Activated naive CD4-positive, alpha-beta T cell treated with anti-CD3 and anti-CD28 coated beads, Interleukin-2, amount 50 U/mL, for 16 hours (primary cell): ENCODE measurements around the gene IL10RA.
"Not testable (repeated sequence)": the region's sequence is repeated elsewhere in the genome, so short reads cannot be mapped to it uniquely, and the experiment has no call there.

Experiments
- DNase-seq: peaks from one replicate; pipeline ENCODE4 v3.0.0-alpha.2; 2020

Gene IL10RA

DNA sequence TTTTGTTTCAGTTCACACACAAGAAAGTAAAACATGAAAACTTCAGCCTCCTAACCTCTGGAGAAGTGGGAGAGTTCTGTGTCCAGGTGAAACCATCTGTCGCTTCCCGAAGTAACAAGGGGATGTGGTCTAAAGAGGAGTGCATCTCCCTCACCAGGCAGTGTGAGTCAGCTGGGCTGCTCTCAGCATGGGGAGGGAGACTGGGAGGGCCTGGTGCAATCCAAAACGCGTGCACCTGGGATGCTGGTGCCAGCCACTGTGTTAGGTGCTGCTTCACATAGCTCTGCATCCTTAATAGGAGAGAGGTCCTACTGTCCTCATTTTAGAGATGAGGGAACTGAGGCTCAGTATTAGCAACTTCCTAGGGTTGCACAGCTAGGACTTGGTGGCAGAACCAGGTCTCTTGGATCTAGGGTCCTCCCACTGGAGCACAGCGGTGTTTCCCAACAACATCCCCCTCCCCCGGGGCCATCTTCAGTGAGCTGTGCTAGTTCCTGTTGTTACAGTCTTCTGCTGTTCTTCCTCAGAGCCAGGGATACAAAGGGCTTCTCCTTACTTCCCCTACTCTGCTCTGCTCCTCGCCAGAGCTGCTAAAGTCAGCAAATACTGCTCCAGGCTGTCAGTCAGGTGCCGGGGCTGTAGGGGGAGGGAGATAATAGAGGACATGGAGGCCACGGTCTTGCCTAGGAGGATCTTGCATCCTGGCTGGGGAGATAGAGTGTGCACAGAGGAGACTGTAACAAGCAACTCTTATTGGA lies 8.0 kb downstream of the IL10RA start:
- no peak for DNase-seq

DNA sequence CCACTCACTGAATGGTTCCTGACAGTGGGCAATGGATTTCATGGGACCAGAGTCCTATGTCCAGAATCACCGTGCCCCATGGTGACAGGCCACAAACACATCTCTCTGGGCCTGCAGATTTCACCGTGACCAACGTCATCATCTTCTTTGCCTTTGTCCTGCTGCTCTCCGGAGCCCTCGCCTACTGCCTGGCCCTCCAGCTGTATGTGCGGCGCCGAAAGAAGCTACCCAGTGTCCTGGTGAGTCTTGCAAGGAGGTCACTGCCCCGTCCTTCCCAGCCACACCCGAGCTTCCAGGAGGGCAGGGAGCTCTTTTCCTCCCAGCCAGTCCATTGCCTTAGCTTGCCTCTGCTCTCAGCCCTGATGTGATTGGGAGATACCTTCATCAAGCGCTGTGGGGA lies 9.3 kb downstream of the IL10RA start:
- DNase-seq = no peak

DNA sequence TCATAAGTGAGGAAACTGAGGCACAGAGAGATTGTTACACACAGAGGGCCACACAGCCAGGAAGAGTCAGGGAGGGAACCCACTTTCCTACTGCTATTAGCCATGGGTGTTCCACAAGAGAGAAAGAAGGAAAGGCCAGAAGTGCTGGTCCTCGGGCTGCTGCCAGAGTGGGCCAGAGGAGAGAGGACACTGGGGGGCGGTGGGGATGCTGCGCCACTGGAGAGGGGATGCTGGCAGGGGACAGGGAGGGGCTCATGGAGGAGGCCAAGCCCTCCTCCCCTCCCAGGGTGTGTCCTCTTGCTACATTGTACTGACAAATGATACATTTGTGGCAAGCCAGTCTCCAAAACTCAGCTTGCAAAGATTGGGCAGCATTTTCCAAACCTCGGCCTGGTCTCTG lies 9.9 kb downstream of the IL10RA start:
- no peak for DNase-seq

DNA sequence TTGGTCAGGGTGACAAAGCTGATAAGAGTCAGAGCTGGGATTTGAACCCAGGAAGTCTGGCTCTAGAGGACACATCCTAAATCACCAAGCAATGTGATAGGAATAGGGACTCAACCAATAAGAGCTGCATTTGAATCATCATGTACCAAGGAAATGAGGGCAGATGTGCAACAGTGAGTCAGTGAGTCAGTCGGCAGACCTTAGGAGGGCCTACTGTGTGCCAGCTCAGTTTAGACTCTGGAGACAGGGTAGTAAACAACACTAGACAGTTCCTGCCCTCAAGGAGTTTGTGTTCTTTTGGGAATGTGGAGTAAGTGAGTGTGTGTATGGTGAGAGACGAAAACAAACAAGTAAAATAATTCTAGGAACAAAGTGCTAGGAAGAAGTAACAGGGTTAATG lies 11.2 kb downstream of the IL10RA start:
- no peak for DNase-seq

DNA sequence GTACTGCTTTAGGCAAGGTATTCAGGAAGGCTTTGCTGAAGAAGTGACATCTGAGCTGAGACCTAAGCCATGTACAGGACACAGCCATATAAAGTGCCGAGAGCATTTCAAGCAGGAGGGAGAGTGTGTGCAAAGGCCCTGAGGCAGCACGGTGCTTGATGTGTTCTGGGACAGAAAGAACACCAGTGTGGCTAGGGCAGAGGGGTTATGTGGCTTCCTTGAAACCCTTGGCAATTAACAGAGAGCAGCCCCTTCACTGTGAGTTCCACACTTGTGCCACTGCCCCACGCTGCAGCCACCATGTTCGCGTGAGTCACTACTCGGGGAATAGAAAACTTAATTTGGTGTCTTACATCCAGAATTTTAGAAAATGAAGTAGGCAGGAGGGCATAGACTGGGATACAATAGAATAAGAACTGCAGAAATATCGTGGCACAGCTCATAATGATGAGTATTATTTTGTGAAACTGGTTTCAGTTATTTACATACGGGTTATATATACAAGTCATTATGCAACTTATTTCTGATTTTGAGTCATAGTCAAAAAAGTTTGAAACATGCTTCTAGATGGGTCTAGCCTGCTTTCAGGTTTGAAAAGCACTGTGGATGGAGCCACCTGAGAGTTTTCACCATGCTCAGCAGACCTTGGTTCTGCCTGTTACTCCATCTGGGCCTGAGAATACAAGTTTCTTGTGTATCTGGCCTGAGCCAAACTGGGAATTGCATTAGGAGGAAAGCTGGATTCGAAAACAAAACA lies 11.8 kb downstream of the IL10RA start:
- DNase-seq = no peak

DNA sequence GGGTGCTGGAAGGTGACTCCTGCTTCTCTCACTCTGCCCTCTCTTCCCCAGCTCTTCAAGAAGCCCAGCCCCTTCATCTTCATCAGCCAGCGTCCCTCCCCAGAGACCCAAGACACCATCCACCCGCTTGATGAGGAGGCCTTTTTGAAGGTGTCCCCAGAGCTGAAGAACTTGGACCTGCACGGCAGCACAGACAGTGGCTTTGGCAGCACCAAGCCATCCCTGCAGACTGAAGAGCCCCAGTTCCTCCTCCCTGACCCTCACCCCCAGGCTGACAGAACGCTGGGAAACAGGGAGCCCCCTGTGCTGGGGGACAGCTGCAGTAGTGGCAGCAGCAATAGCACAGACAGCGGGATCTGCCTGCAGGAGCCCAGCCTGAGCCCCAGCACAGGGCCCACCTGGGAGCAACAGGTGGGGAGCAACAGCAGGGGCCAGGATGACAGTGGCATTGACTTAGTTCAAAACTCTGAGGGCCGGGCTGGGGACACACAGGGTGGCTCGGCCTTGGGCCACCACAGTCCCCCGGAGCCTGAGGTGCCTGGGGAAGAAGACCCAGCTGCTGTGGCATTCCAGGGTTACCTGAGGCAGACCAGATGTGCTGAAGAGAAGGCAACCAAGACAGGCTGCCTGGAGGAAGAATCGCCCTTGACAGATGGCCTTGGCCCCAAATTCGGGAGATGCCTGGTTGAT lies 12.6 kb downstream of the IL10RA start:
- no peak for DNase-seq

DNA sequence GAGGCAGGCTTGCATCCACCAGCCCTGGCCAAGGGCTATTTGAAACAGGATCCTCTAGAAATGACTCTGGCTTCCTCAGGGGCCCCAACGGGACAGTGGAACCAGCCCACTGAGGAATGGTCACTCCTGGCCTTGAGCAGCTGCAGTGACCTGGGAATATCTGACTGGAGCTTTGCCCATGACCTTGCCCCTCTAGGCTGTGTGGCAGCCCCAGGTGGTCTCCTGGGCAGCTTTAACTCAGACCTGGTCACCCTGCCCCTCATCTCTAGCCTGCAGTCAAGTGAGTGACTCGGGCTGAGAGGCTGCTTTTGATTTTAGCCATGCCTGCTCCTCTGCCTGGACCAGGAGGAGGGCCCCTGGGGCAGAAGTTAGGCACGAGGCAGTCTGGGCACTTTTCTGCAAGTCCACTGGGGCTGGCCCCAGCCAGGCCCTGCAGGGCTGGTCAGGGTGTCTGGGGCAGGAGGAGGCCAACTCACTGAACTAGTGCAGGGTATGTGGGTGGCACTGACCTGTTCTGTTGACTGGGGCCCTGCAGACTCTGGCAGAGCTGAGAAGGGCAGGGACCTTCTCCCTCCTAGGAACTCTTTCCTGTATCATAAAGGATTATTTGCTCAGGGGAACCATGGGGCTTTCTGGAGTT lies 13.3 kb downstream of the IL10RA start:
- no peak for DNase-seq

DNA sequence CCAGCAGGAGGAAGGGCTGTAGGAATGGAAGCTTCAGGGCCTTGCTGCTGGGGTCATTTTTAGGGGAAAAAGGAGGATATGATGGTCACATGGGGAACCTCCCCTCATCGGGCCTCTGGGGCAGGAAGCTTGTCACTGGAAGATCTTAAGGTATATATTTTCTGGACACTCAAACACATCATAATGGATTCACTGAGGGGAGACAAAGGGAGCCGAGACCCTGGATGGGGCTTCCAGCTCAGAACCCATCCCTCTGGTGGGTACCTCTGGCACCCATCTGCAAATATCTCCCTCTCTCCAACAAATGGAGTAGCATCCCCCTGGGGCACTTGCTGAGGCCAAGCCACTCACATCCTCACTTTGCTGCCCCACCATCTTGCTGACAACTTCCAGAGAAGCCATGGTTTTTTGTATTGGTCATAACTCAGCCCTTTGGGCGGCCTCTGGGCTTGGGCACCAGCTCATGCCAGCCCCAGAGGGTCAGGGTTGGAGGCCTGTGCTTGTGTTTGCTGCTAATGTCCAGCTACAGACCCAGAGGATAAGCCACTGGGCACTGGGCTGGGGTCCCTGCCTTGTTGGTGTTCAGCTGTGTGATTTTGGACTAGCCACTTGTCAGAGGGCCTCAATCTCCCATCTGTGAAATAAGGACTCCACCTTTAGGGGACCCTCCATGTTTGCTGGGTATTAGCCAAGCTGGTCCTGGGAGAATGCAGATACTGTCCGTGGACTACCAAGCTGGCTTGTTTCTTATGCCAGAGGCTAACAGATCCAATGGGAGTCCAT lies 14.1 kb downstream of the IL10RA start:
- DNase-seq = no peak

DNA sequence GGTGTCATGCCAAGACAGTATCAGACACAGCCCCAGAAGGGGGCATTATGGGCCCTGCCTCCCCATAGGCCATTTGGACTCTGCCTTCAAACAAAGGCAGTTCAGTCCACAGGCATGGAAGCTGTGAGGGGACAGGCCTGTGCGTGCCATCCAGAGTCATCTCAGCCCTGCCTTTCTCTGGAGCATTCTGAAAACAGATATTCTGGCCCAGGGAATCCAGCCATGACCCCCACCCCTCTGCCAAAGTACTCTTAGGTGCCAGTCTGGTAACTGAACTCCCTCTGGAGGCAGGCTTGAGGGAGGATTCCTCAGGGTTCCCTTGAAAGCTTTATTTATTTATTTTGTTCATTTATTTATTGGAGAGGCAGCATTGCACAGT lies 14.6 kb downstream of the IL10RA start:
- DNase-seq = no peak

DNA sequence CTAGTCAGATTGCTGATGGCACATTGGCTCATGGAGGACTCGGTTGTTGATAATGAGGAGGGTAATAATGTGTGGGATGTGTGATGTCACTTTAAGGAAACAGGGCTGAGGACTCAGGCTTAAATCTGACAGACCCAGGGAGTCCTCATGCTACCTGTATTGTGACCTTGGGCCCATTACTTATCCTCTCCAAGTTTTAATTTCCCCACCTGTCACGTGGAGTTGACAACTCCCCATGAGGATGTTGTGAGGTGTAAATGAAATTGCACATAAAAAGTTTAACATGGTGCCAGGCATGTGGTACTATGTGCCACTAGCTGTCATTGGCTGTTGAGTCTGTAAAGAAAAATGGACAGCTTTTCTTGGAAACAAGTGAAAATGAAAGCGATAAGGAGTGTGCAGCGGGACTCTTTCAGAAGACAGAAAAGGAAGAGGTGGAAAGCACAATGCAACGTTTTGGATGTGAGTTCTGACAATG lies 15.3 kb downstream of the IL10RA start:
- DNase-seq = no peak

DNA sequence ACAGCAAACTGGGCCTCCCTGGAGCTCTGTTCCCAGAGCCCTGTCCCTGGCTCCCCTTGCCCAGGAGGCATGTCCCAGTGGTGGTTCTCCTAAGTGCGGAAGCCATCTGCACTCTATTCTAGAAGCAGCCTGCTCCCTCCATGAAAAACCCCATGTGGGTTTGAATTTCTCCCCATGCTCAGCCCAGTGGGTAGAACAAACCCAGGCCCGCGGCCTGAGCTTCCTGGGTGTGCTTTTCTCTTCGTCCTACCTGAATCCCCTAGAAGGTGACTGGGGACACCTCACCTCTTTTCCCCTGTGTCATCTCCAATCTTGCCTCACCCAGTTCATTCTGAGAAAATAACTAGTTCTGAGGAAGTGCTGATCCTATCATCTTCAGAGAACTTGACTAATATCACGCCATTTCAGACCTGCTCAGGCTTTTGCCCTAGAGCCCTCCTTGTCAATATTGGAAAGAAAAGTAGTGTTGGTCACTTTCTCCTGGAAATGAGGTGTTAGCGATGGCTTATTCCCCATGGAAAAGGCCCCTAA lies 15.9 kb downstream of the IL10RA start:
- DNase-seq = no peak

DNA sequence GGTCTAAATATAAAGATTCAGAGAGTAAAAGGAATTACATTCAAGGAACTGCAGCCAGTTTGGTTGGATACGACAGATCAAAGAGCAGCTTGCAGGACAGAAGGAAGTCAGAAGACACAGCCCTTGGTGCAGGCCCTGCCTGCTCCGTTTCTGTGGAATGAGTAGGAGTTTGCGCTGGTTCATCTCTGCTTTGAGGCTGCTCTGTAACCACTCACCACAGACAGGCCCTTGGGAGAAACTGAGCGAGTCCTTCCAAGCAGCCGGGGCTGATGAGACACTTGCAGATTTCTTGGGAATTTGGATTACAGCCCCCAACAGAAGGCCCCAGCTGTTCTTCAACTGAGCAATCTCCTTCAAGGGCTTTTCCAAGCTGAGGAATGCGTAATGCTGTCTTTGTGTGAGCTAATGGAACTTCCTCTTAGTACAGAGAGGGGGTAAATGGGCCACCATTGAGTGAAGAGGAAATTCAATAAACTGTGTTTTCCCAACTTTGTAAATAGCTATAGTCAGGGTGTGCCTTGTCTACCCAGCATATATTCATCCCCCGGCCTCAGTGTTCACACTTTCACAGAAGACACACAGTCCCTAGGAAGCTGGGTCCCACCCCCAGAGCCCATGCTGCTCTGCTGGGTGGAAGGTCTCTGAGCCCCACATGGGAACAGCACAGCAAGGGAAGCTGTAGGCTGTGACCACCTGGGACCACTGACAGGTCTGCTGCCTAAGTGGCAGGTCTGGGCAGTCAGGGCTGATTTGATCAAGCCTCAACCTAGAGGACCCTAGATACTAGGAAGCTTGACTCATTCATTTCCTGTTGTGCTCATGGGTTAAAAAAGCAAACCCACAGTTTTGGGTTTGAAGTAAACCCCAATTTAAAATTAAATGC lies 16.6 kb downstream of the IL10RA start:
- DNase-seq = no peak

DNA sequence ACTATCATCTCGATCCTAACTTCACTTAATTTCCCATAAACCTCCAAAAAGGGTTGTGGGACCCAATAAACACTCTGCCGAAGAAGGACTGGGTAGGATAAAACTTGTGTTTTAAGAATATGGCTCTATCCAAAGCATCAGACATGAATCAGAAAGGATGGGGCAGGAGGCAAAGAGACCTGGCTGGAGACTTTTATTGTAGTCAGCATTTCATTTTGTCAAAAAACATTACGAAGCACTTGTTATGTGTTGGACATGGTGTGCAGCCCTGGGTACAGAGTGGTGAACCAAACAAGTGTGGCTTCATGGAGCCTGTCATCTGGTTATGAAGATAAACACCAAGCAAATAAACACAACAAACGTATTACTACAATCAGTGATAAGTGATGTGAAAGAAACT lies 17.3 kb downstream of the IL10RA start:
- DNase-seq = no peak

DNA sequence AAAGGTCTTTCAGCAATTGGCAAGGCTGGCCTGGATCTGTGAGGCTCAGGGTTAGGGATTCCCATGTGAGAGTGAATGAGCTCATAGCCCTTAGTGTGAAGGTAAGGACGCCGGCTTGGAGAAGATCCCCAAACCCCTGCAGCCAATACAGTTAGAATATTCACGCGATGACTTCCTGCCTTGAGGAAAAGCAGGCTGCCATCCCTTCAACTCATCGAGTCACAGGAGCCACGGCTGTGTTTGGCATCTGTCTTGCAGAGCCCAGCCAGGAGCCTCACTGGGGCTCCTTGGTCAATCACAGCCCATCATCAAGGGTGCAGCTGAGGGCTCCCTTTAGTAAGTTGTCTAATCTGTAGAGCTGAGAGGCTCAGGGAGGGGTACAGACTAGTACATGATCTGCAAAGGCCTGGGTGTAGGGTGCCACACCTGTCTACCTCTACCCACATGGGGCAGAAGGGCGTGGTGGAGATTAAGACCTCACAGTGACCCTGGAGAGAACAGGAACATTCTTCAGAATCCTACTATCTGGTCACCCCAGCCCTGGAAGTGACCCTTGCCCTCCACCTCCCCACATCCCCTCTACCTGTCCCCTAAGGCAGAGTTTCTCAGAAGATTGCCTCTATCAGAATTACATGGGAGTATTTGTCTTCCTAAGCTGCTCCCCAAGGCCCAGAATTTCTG lies 18.5 kb downstream of the IL10RA start:
- DNase-seq = no peak

DNA sequence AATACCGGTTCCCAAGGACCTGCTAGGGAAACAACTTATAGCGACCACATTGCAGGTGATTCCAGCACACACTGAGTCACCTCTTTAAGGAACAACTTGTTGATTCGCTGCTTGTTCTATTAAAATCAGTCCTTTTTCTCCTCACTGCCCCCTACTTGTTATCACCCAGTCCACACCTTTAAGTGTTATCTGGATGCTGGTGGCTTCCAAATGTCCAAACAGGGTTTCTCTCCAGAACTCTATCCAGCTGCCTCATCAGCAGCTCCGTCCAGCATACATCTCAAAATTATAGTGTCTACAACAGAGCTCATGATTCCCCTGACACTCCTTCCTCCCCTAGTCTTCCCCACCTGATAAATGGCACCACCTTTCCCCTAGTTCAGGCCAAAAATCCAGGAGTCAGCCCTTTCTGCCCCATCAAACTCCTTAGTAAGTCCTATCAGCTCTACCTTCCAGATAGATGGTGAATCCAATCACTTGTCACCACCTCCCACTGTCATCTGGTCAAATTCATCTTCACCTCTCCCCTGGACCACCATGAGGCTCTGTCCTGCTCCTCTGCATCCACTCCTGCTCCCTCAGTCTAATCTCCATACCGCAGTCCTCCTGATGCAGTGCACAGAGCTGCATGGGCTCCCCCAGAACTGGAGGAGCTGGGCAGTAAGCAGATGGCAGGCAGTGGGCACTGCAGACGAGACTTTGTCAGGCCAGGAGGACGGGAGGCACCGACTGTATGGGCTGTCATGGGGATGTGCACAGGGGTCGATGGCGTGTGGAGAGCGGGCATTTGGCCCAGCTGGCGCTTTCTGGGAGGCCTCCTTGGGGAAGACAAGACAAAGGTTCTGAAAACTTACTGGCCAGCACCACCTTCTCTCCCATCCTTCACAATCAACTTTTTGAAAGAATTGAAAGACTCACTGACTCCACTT lies 19.3 kb downstream of the IL10RA start:
- no peak for DNase-seq

DNA sequence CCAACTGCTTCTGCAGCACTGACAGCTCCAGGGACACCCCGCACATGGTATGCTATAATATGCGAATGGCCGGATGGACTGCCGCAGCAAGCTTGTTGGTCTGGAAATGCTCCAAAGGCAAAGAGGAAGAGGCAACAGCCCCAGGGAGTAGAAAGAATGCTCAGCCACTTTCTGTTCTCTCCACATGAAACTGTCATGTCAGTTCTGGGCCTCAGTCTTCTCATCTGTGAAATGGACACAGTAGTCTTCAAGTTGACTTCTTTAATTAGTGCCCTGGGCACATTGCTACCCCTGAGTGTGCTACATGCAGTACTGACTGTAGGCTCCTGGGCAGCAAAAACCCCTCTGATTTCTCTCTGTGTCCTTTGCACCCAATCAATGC lies 19.9 kb downstream of the IL10RA start:
- no peak for DNase-seq

DNA sequence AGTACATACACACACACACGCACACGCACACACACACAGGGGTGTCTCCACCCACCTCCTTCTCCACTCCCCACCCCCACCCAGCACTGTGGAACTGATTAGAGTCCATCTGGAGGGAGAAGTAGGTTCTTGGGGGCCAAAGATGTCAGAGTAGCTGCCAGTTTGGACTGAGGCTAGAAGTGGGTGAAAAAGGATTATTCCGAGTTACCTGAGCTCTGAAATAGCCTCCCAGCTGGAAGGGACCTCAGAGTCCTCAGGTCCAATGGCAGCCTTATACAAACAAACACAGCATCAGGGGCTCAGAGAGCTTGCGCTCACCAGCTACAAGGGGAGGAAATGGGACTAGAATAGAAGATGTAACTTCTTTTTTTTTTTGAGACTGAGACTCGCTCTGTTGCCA lies 20.8 kb downstream of the IL10RA start:
- no peak for DNase-seq

DNA sequence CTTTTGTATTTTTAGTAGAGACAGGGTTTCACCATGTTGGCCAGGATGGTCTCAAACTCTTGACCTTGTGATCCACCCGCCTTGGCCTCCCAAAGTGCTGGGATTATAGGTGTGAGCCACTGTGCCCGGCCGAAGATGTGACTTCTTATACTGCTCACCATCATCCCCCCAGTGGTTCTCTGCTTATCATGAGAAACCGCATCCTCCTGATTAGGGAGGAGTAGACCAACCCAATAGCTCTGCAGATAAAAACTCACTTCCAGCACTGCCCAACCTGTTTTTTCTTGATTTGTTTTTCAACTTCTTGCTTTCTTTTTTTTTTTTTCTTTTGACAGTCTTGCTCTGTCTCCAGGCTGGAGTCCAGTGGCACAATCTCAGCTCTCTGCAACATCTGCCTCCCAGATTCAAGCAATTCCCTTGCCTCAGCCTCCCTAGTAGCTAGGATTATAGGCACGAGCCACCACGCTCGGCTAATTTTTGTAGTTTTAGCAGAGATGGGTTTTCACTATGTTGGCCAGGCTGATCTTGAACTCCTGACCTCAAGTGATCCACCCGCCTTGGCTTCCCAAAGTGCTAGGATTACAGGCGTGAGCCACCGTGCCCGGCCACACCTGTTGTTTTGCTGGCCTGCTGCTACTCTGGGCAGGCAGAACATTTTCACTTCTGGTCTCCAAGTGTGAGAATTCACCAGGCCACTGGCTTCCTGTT lies 21.5 kb downstream of the IL10RA start:
- not testable (repeated sequence) for DNase-seq
